Right ventricle myocardium superior (tissue), 1 donor: ENCODE results near the gene KIFBP. TPM values are rescaled to one million over a fixed set of nuclear protein-coding genes. Genes with fewer than 3 reads are reported as not detected.

ENCODE experiments used
- ATAC-seq: fragments of 200-7000 bp; cut with Tn5 transposase; one replicate; pipeline ENCODE4 v1.9.1; 2020; ENCODE audit warnings: mild to moderate bottlenecking; ENCODE audit not compliant: poor library complexity
- DNase-seq: peaks from one replicate; pipeline ENCODE4 v3.0.0-alpha.2; 2020
- intact Hi-C: fragments of 100-400 bp; cut with DNase I; formaldehyde crosslinking; loops from one replicate; pipeline ENCODE4 v1.11.2; 2022
- total RNA-seq: library from RNA; stranded (reverse); fragmentation: NEBNext Ultra II Directional; extraction: Animal tissue kit (Norgen Biotek cat#: 25700); gene quantifications from one replicate; pipeline ENCODE4 v1.2.1, GENCODE V29; 2021
- donor health status: DM: no; HTN: yes; CAD: no; lungs with severe emphysema.

KIFBP gene
- total RNA-seq, 1 donor from 2014 or later, result 46.0 TPM

DNA sequence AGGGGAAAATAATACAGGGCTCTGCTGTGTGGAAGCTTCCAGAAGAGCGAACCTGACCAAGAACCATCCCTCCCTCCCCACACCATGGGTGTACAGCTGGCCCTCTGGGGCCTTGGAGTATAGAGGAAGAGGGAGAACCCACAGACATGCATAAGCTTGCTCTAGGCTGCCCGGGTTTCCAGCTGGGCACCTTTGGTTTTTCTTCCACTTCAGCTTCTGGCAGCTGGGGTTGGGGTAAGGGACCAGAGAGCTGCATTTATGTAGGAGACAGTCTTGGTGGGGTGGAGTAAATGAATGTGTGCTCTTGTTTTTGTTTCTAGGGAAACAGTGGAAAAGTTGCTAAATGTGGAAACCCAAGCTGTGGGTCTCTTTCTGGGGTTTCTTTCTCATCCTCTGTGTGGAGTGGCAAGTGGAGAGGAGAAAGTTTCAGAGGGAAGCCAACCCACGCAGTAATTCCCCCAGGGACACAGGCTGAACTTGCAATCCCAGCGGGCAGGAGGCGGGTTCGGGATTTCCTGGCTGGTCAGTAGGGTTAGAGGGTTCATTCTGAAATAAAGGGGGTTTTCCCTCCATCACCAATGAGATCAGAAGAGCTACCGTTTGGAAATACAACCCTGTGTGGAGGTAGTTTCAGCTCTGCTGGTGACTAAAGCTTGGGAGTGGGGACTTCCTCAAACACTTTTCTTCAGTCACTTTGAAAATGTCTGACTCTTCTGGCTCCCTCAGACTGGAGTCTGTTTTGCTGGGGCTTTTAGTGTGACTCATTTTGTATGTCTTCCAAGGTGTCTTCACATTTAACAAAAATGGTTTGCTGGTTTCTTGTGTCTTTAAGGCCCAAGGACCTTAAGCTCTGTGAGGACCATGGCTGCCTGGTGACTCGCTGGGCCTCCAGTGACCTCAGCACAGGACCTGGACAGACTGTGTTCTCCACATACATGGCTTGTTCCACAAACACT, 77.1 kb downstream of the KIFBP start:
- ATAC-seq (peak; percentile 14), DNase-seq (no peak)
- intact Hi-C loops, result no loop called here

Other genes with a start within 250 kb of the KIFBP start
- 0.38 TPM for gene STOX1, start 161.3 kb upstream of the KIFBP start, total RNA-seq
- gene DDX50, start 87.5 kb upstream of the KIFBP start, total RNA-seq, result 17.3 TPM
- 18.3 TPM for gene DDX21, start 32.6 kb upstream of the KIFBP start, total RNA-seq
- gene SRGN, start 99.3 kb downstream of the KIFBP start, total RNA-seq, result 37.5 TPM
- 34.8 TPM for gene VPS26A, start 135.4 kb downstream of the KIFBP start, total RNA-seq
- gene SUPV3L1, start 191.4 kb downstream of the KIFBP start, total RNA-seq, result 36.4 TPM
- not detected for gene HKDC1, start 231.5 kb downstream of the KIFBP start, total RNA-seq